ENCODE results near the gene ZW10. TPM values are rescaled to one million over a fixed set of nuclear protein-coding genes. Genes with fewer than 3 reads are reported as not detected.
"Not testable (repeated sequence)": the region's sequence is repeated elsewhere in the genome, so short reads cannot be mapped to it uniquely, and the experiment has no call there.

The ZW10 gene
- total and polyA plus RNA-seq, 2 of the 13 experiments (the other 11 are each of a cell fraction or from before 2014, with no cell fraction given) = 5.8 to 31.3 TPM

- H3K79me2 ChIP-seq (ENCODE audit: insufficient read depth, low read length); H3K4me2 ChIP-seq (ENCODE audit: low read depth, low read length); H4K20me1 ChIP-seq (ENCODE audit: insufficient read depth, low read length); POLR2A ChIA-PET; DNase-seq (ENCODE audit: low spot score); H3K4me3 ChIP-seq (replicated peaks in 1 of 3; ENCODE audit: insufficient read depth in 1 of 3, low read depth in 2 of 3, low read length in 3 of 3); ATAC-seq; H3K9me3 ChIP-seq (ENCODE audit: low read length); BruUV-seq (replicated peaks); H3K27ac ChIP-seq (ENCODE audit: extremely low read length, insufficient read depth, low read length); in situ Hi-C loops (cut with HindIII; ENCODE audit: extremely low pct_ligation_motif_present, low pct_unique_long_range_greater_than_20kb); H2AFZ ChIP-seq (ENCODE audit: low read length); H3K36me3 ChIP-seq (replicated peaks in 1 of 2; ENCODE audit: control insufficient read depth in 1 of 2, insufficient read depth in 2 of 2, low read length in 2 of 2); H3K4me1 ChIP-seq (ENCODE audit: insufficient read depth, low read length); intact Hi-C loops (cut with micrococcal nuclease; ENCODE audit: unreplicated experiment); CTCF ChIA-PET (ENCODE audit: low intra/inter-chr PET ratio, low total read pairs); H3K27me3 ChIP-seq (ENCODE audit: control insufficient read depth in 1 of 2, insufficient read depth in 2 of 2, low read length in 2 of 2); H3K9ac ChIP-seq (ENCODE audit: insufficient read depth, low read depth, low read length); FAIRE-seq: not testable (repeated sequence)
- WGBS (ENCODE audit: low lambda C conversion rate) = 77% methylated on average over 22 of the region's 22 CpGs
Observed at GRCh38 chr11:113789016-113789415, 15.5 kb upstream of the ZW10 start.

DNA sequence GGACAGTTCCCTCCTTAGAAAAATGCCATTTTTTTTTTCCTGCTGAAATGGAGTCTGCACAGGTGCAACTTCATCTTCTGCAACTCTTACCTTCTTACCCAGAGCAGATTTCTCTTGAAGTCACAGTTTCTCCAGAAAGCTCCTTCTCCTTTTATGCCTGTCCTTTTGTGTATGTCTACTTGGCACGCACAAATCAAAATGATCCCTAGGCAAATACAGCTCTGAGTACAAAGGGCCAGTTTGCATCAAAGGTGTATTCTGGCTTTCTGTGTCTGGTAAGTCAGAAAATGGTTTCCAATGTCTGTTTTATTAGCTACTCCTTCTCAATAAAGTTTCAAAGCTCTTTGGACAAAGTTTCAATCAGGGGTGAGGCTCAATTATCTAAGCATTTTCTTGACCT lies 8.6 kb upstream of the ZW10 start:
- H3K4me2 ChIP-seq (ENCODE audit: low read depth, low read length) = no peak overlapping the region
- POLR2A ChIA-PET = no interaction called here
- H3K27ac ChIP-seq (ENCODE audit: extremely low read length, insufficient read depth, low read length) = no peak overlapping the region

More for the DNA sequence above, 8.6 kb upstream of the ZW10 start:
- TF ChIP-seq MAFF (IDR thresholded peaks at IDR 0.05; ENCODE audit: low read depth, low read length) (no peak), PAWR (CRISPR knock-in tag; IDR thresholded peaks at IDR 0.05; ENCODE audit: borderline replicate concordance) (no peak), KDM3A (CRISPR knock-in tag; IDR thresholded peaks at IDR 0.05; ENCODE audit: low read depth) (no peak), RAD51 (IDR thresholded peaks at IDR 0.05; ENCODE audit: borderline replicate concordance) (no peak), GABPB1 (CRISPR knock-in tag; IDR thresholded peaks at IDR 0.05) (no peak), CHD2 (IDR thresholded peaks at IDR 0.05; ENCODE audit: low read depth, low read length) (no peak), HNF4A (CRISPR knock-in tag; IDR thresholded peaks at IDR 0.05) (no peak), RNF2 (conservative IDR thresholded peaks at IDR 0.05; ENCODE audit: low read depth) (no peak), PHF8 (CRISPR knock-in tag; IDR thresholded peaks at IDR 0.05) (no peak)
- TF ChIP-seq, protein P1, sequence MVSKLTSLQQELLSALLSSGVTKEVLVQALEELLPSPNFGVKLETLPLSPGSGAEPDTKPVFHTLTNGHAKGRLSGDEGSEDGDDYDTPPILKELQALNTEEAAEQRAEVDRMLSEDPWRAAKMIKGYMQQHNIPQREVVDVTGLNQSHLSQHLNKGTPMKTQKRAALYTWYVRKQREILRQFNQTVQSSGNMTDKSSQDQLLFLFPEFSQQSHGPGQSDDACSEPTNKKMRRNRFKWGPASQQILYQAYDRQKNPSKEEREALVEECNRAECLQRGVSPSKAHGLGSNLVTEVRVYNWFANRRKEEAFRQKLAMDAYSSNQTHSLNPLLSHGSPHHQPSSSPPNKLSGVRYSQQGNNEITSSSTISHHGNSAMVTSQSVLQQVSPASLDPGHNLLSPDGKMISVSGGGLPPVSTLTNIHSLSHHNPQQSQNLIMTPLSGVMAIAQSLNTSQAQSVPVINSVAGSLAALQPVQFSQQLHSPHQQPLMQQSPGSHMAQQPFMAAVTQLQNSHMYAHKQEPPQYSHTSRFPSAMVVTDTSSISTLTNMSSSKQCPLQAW (CRISPR knock-in tag; IDR thresholded peaks at IDR 0.05) = no peak
- WGBS (ENCODE audit: low lambda C conversion rate) = 0% methylated on average over 1 of the region's 1 CpG
- Histone ChIP-seq H3K9ac (ENCODE audit: insufficient read depth, low read depth, low read length) (no peak overlapping the region), H3K9me3 (ENCODE audit: low read length) (no peaks in the 10 kb centered on the region), H3K79me2 (ENCODE audit: insufficient read depth, low read length) (no peaks in the 10 kb centered on the region), H3K4me3 (replicated peaks in 1 of 3; ENCODE audit: insufficient read depth in 1 of 3, low read depth in 2 of 3, low read length in 3 of 3) (no peak overlapping the region), H2AFZ (ENCODE audit: low read length) (no peak overlapping the region), H4K20me1 (ENCODE audit: insufficient read depth, low read length) (no peaks in the 10 kb centered on the region), H3K27me3 (ENCODE audit: control insufficient read depth in 1 of 2, insufficient read depth in 2 of 2, low read length in 2 of 2) (peaks cover 0 to 7% of the 10 kb centered on the region in 2 experiments; a peak in 2 of 5 replicates), H3K36me3 (replicated peaks in 1 of 2; ENCODE audit: control insufficient read depth in 1 of 2, insufficient read depth in 2 of 2, low read length in 2 of 2) (no peaks in the 10 kb centered on the region), H3K4me1 (ENCODE audit: insufficient read depth, low read length) (peaks cover 7% of the 10 kb centered on the region; the same call in 1 of the 2 replicates)
- CTCF ChIA-PET (ENCODE audit: low intra/inter-chr PET ratio, low total read pairs) = no interaction called here
- in situ Hi-C loops (cut with HindIII; ENCODE audit: extremely low pct_ligation_motif_present, low pct_unique_long_range_greater_than_20kb) (no loop called here), intact Hi-C loops (cut with micrococcal nuclease; ENCODE audit: unreplicated experiment) (no loop called here)
- ATAC-seq (no peak), DNase-seq (ENCODE audit: low spot score) (no peak), FAIRE-seq (no peak)
- BruUV-seq (replicated peaks) = no TSS peak

Measured in HepG2 (cell line).